GM21390 (cell line): ENCODE results near the gene GRM8.

Experiments used
- ATAC-seq: cut with Tn5 transposase; IDR thresholded peaks from one replicate; pipeline ENCODE4 v1.9.1; 2021; ENCODE audit not compliant: unreplicated experiment

The GRM8 gene

GRCh38 chr7:127252778-127253280 is at the start of gene GRM8:
TSS of gene GRM8 (minus strand) at chr7:127252941.
- no peak for ATAC-seq

- ATAC-seq, result no peak
Measured at GRCh38 chr7:127290801-127291361, 38.1 kb upstream of the GRM8 start.

- ATAC-seq, result no peak
Measured at GRCh38 chr7:127290116-127290655, 37.4 kb upstream of the GRM8 start.

- no peak for ATAC-seq
Measured at GRCh38 chr7:127287133-127287532, 34.4 kb upstream of the GRM8 start.

GRCh38 chr7:127270093-127270492 is 17.4 kb upstream of the GRM8 start:
- ATAC-seq, result no peak

GRCh38 chr7:127266047-127266446 is 13.3 kb upstream of the GRM8 start:
- no peak for ATAC-seq

- ATAC-seq, result no peak
Measured at GRCh38 chr7:127264219-127264618, 11.5 kb upstream of the GRM8 start.

GRCh38 chr7:127258111-127258510 is 5.4 kb upstream of the GRM8 start:
- no peak for ATAC-seq

GRCh38 chr7:127257086-127257485 is 4.3 kb upstream of the GRM8 start:
- ATAC-seq, result no peak

- no peak for ATAC-seq
Measured at GRCh38 chr7:127256041-127256725, 3.4 kb upstream of the GRM8 start.

- ATAC-seq, result no peak
Measured at GRCh38 chr7:127254163-127254684, 1.5 kb upstream of the GRM8 start.

GRCh38 chr7:127253281-127254162 is 781 bp upstream of the GRM8 start:
- peak; percentile 80 for ATAC-seq

- ATAC-seq, result no peak
Measured at GRCh38 chr7:127252377-127252713, 396 bp downstream of the GRM8 start.

GRCh38 chr7:127251465-127252376 is 1.0 kb downstream of the GRM8 start:
- no peak for ATAC-seq

- ATAC-seq, result no peak
Measured at GRCh38 chr7:127251036-127251464, 1.7 kb downstream of the GRM8 start.

GRCh38 chr7:127250312-127251035 is 2.3 kb downstream of the GRM8 start:
- no peak for ATAC-seq

GRCh38 chr7:127245607-127246006 is 7.1 kb downstream of the GRM8 start:
- no peak for ATAC-seq

GRCh38 chr7:127245002-127245401 is 7.7 kb downstream of the GRM8 start:
- ATAC-seq, result no peak

GRCh38 chr7:127239814-127240213 is 12.9 kb downstream of the GRM8 start:
- ATAC-seq, result no peak

GRCh38 chr7:127233630-127234029 is 19.1 kb downstream of the GRM8 start:
- ATAC-seq, result no peak
